Measurements from ENCODE around the gene CTNNBL1. TPM values are rescaled to one million over a fixed set of nuclear protein-coding genes. Genes with fewer than 3 reads are reported as not detected.

CTNNBL1 gene
- total and polyA plus RNA-seq, 2 experiments from 2014 or later, result 25.3 to 53.7 TPM

DNA sequence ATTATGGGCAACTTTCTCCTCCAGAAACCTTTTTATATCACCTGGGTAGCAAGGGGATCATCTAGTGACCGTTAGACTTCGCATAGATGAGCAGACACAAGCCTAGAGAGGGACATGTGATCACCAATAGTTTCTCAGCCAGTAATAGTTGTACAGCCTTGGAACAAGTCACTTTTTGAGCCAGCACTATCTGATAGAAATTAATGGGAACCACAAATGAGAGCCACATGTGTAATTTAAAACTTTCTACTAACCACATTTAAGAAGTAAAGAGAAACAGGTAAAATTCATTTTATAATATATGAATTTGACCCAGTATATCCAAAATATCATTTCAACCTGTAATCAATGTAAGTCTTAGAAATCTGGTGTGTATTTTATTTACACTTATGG, 592 bp upstream of the CTNNBL1 start:
- 7 to 11% methylated on average over 2 of the region's 2 CpGs for WGBS, 2 experiments (ENCODE audit: low coverage in 1 of 2, low lambda C conversion rate in 2 of 2, missing lambda C conversion rate in 2 of 2)
- H2AFZ ChIP-seq, result peak overlapping the region; percentile 87
- peak; percentile 44 for DNase-seq

DNA sequence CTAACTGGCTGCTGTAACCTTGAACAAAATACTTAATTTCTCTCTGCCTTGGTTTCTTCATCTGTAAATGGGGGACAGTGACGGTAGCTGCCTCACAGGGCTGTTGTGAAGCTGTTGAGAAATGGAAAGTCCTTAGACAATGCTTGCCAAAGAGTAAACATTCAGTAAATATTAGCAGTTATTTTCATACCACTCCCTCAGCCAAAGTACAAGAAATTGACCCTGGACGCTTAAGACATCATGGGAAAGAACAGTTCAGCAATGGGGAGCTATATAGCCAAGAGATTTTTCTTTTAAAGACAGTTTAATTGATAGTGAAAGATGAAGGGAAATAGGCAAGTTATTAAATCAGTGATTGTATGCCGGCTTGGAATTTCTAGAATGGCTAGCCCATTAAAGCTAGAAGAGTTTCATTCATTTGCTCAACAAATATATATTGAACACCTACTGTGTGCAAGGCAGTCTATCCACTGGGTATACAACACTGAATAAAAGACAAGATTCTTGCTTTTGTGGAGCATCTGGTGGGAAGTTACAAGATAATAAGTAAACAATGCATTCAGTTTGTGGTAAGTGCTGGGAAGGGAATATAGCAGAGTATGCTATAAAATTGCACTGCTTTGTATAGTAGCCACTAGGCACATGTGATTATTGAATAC, 2.0 kb downstream of the CTNNBL1 start:
- TF ChIP-seq EZH2 (IDR thresholded peaks at IDR 0.05; ENCODE audit: insufficient read depth, poor library complexity, severe bottlenecking), result no peak
- no peak for TF ChIP-seq EZH2phosphoT487 (IDR thresholded peaks at IDR 0.05; ENCODE audit: insufficient read depth, low read depth)
- H3K79me2 ChIP-seq (ENCODE audit: insufficient read depth), result peaks cover 70% of the 10 kb centered on the region

More for the DNA sequence above, 592 bp upstream of the CTNNBL1 start:
- TF ChIP-seq EZH2 (IDR thresholded peaks at IDR 0.05; ENCODE audit: insufficient read depth, poor library complexity, severe bottlenecking) (no peak), EZH2phosphoT487 (IDR thresholded peaks at IDR 0.05; ENCODE audit: insufficient read depth, low read depth) (no peak)
- peak overlapping the region; percentile 93 for H3K4me2 ChIP-seq (ENCODE audit: unreplicated experiment)
- H3K4me1 ChIP-seq (ENCODE audit: insufficient read depth), result peaks cover 7% of the 10 kb centered on the region; the same call in 1 of the 2 replicates
- in situ Hi-C loops (cut with MboI), result no loop called here
- H3K27me3 ChIP-seq (replicated peaks; ENCODE audit: insufficient read depth), result no peaks in the 10 kb centered on the region
- H3K36me3 ChIP-seq (ENCODE audit: low read depth), result no peaks in the 10 kb centered on the region
- no peaks in the 10 kb centered on the region for H3F3A ChIP-seq (ENCODE audit: insufficient read depth)
- peaks cover 44% of the 10 kb centered on the region for H3K79me2 ChIP-seq (ENCODE audit: insufficient read depth)
- H3K27ac ChIP-seq, result 0 out of 2 replicates have a peak overlapping the region, but pooled peaks have one; percentile 20
- H3K9me3 ChIP-seq (ENCODE audit: low read depth), result no peaks in the 10 kb centered on the region
- H3K4me3 ChIP-seq, result peak overlapping the region; percentile 92
- peak overlapping the region; percentile 53 for H3K9ac ChIP-seq
- H3K9me2 ChIP-seq (ENCODE audit: insufficient read depth), result no peaks in the 10 kb centered on the region
- no peaks in the 10 kb centered on the region for H4K20me1 ChIP-seq (ENCODE audit: insufficient read depth)

DNA sequence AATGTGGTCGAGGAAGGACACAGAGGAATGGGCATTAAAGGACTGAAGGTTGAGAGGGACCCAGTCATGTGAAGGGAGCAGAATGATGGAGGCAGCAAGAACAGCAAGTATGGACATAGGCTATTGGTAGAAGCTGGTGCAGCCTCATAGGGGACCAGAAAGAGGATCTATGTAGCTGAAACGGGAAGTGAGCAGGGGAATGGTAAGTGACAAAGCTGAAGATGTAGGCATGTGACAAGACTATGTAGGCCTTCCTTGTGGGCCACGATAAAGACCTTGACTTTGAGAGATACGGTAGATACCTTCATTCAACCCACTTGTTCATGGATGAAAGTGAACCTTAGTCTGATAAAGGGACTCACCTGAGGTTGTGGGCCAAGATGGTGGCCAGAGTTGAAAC, 3.5 kb downstream of the CTNNBL1 start:
- no peak overlapping the region for H3K4me3 ChIP-seq
- H3K9ac ChIP-seq, result no peak overlapping the region
- no peaks in the 10 kb centered on the region for H3K9me2 ChIP-seq (ENCODE audit: insufficient read depth)
- H3K79me2 ChIP-seq (ENCODE audit: insufficient read depth), result peaks cover 83% of the 10 kb centered on the region
- in situ Hi-C loops (cut with MboI), result no loop called here
- WGBS, 2 experiments (ENCODE audit: low coverage in 1 of 2, low lambda C conversion rate in 2 of 2, missing lambda C conversion rate in 2 of 2), result 91 to 95% methylated on average over 4 of the region's 4 CpGs
- no peaks in the 10 kb centered on the region for H3K36me3 ChIP-seq (ENCODE audit: low read depth)
- peaks cover 7% of the 10 kb centered on the region; the same call in 1 of the 2 replicates for H3K4me1 ChIP-seq (ENCODE audit: insufficient read depth)
- no peaks in the 10 kb centered on the region for H3K9me3 ChIP-seq (ENCODE audit: low read depth)
- no peak overlapping the region for H3K4me2 ChIP-seq (ENCODE audit: unreplicated experiment)
- no peak for TF ChIP-seq EZH2 (IDR thresholded peaks at IDR 0.05; ENCODE audit: insufficient read depth, poor library complexity, severe bottlenecking)
- no peak for TF ChIP-seq EZH2phosphoT487 (IDR thresholded peaks at IDR 0.05; ENCODE audit: insufficient read depth, low read depth)
- no peaks in the 10 kb centered on the region for H3K27me3 ChIP-seq (replicated peaks; ENCODE audit: insufficient read depth)
- peaks cover 10% of the 10 kb centered on the region; the same call in 1 of the 2 replicates for H3F3A ChIP-seq (ENCODE audit: insufficient read depth)
- no peak overlapping the region for H2AFZ ChIP-seq
- no peak for DNase-seq
- peaks cover 4% of the 10 kb centered on the region; the same call in 1 of the 2 replicates for H4K20me1 ChIP-seq (ENCODE audit: insufficient read depth)
- no peak overlapping the region for H3K27ac ChIP-seq

More for the DNA sequence above, 2.0 kb downstream of the CTNNBL1 start:
- no peak for DNase-seq
- Histone ChIP-seq H3K36me3 (ENCODE audit: low read depth) (no peaks in the 10 kb centered on the region), H4K20me1 (ENCODE audit: insufficient read depth) (no peaks in the 10 kb centered on the region), H3K27me3 (replicated peaks; ENCODE audit: insufficient read depth) (no peaks in the 10 kb centered on the region), H3K4me2 (ENCODE audit: unreplicated experiment) (no peak overlapping the region), H3K9me3 (ENCODE audit: low read depth) (no peaks in the 10 kb centered on the region), H3K4me3 (no peak overlapping the region), H3K9me2 (ENCODE audit: insufficient read depth) (no peaks in the 10 kb centered on the region), H3F3A (ENCODE audit: insufficient read depth) (no peaks in the 10 kb centered on the region), H3K9ac (no peak overlapping the region), H3K4me1 (ENCODE audit: insufficient read depth) (peaks cover 7% of the 10 kb centered on the region; the same call in 1 of the 2 replicates), H2AFZ (no peak overlapping the region), H3K27ac (no peak overlapping the region)
- in situ Hi-C loops (cut with MboI), result no loop called here
- WGBS, 2 experiments (ENCODE audit: low coverage in 1 of 2, low lambda C conversion rate in 2 of 2, missing lambda C conversion rate in 2 of 2), result 95 to 100% methylated on average over 3 of the region's 3 CpGs

DNA sequence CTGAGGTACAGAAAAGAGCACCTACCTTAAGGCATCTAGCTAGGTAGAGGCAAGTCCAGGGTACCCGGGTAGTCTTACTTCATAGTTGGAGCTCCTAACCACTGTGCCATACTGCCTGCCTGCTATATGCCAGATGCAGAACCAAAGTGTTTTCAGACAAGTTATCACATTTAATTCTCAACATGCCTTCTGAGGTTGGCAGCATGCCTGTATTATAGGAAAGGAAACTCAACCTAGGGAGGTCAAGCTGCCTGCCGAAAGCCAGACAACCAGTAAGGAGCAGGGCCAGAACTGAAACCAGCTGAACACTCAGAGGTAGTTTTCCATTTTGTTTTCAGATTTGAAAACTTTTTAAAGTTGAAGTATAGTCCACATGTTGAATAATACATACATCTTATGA, 5.4 kb downstream of the CTNNBL1 start:
- no peak for DNase-seq

More for the DNA sequence above, 5.4 kb downstream of the CTNNBL1 start:
- Histone ChIP-seq H3K9me3 (ENCODE audit: low read depth) (no peaks in the 10 kb centered on the region), H3F3A (ENCODE audit: insufficient read depth) (peaks cover 22% of the 10 kb centered on the region), H4K20me1 (ENCODE audit: insufficient read depth) (peaks cover 4% of the 10 kb centered on the region; the same call in 1 of the 2 replicates), H3K27ac (no peak overlapping the region), H3K9ac (no peak overlapping the region), H2AFZ (no peak overlapping the region), H3K36me3 (ENCODE audit: low read depth) (no peaks in the 10 kb centered on the region), H3K4me2 (ENCODE audit: unreplicated experiment) (no peak overlapping the region), H3K9me2 (ENCODE audit: insufficient read depth) (no peaks in the 10 kb centered on the region), H3K4me3 (no peak overlapping the region), H3K4me1 (ENCODE audit: insufficient read depth) (peaks cover 13% of the 10 kb centered on the region; the same call in 1 of the 2 replicates), H3K27me3 (replicated peaks; ENCODE audit: insufficient read depth) (no peaks in the 10 kb centered on the region), H3K79me2 (ENCODE audit: insufficient read depth) (peaks cover 98% of the 10 kb centered on the region)
- TF ChIP-seq EZH2phosphoT487 (IDR thresholded peaks at IDR 0.05; ENCODE audit: insufficient read depth, low read depth) (no peak), EZH2 (IDR thresholded peaks at IDR 0.05; ENCODE audit: insufficient read depth, poor library complexity, severe bottlenecking) (no peak)
- 72 to 76% methylated on average over 2 of the region's 2 CpGs for WGBS, 2 experiments (ENCODE audit: low coverage in 1 of 2, low lambda C conversion rate in 2 of 2, missing lambda C conversion rate in 2 of 2)
- in situ Hi-C loops (cut with MboI), result no loop called here

Data from GM23248 (cell line).